ENCODE results near the gene PIGM.

GRCh38 chr1:159996653-159997052, 35.1 kb downstream of the PIGM start:
- TF ChIP-seq BHLHE40 (IDR thresholded peaks at IDR 0.05; ENCODE audit: borderline replicate concordance) (no peak), SP1 (IDR thresholded peaks at IDR 0.05) (no peak), ARNT (IDR thresholded peaks at IDR 0.05) (no peak)
